NCI-H226 (cell line): ENCODE data around the gene NRG3.

ENCODE experiments used
- DNase-seq: peaks from one replicate; pipeline ENCODE4 v3.0.0-alpha.2; 2015

Gene NRG3

DNA sequence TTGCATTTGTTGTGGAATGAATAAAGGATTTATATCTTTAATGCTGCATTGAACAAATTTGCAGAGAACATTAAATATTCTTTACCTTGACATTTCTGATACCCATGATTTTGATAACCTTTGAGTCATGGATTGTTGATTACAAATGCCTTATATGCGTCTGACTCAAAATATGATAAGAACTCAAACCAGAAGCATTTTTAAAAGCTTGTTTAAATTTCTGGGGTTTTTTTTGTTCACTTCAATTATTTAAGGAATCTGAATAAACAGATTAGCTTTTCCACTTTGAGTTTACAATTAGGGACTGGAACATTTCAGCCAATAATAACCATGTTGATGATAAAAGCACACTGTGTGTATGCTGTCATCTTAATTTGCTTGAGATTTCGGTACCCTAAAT, 253.5 kb downstream of the NRG3 start:
- DNase-seq: no peak

- no peak for DNase-seq
These were observed 261.1 kb downstream of the NRG3 start for GRCh38 chr10:82136103-82136502.

DNA sequence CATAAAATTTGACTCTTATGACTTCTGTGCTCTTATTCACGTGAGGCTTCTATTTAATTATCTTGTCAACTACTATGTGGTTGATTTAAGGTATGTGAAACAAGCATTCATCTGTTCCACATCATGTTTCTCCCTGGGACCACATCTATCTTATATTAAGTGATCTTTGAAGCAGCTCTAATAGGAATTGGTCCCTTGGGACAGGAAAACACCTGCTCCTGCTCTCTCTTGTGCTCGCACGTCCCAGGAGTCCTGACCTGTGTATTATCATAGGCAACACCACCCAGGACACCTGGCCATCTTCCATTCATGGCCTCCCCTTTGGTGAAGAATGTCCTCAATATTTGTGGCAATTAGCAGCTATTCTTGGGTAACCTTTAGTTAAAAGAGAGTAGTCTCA, 269.2 kb downstream of the NRG3 start:
- no peak for DNase-seq

DNA sequence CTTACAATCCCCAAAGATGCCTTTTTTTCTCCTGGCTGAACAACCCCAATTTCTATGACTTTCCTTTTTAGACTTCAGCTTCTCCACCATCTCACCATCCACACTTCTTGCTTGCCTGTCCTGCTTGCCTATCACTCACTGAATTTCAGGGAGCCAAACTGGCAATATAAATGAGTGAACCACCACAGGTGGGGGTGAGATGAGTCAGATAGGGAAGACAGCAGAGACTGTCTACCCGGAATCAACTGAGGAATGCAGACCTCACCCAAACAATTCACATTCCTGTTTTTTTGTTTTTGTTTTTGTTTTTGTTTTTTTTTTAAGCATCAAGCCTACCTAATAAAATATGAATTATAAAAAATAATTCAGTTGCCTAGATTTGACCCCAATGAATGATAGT, 273.8 kb downstream of the NRG3 start:
- no peak for DNase-seq

- DNase-seq: no peak
These were observed 274.7 kb downstream of the NRG3 start for GRCh38 chr10:82149674-82150073.

- no peak for DNase-seq
These were observed 275.3 kb downstream of the NRG3 start for GRCh38 chr10:82150123-82150900.

GRCh38 chr10:82160307-82160706, 285.3 kb downstream of the NRG3 start:
- no peak for DNase-seq

DNA sequence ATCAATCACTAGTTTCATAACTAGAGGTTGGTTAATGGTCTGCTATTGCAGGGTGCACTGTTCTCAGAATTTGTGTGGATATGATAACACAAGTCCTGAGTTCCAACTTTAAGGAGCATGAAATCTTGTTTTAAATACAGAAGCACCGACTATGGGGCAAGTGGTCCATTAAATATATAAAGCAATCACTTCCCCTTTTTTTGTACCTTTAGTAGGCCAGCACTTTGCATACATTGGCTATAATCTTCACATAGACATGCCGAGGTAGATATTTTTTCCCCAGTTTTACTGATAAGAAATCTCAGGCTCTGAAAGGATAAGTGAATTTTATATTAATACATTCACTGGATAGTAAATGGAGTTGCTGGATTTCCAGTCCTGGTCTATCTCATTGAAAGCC, 286.3 kb downstream of the NRG3 start:
- DNase-seq: no peak

- no peak for DNase-seq
These were observed 287.7 kb downstream of the NRG3 start for GRCh38 chr10:82162549-82163195.

DNA sequence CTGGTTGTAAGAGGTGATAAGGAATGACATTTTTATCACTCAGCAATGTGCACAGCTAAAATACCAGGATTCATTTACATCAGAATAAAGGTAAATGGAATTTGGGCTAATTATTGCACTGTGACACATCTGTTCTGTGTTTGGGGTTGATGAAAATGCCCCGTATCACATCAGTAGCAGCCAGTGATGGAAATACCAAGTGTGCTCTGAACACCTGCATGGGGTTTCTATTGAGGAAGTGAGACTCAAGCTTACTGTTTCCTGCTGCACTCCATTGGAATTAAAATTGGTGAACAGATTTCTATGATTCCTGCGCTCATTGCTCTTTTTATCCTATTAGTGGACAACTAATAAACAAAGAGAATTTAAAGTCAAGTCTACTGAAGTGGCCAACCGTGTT, 296.9 kb downstream of the NRG3 start:
- no peak for DNase-seq

- no peak for DNase-seq
These were observed 301.6 kb downstream of the NRG3 start for GRCh38 chr10:82176587-82176986.

DNA sequence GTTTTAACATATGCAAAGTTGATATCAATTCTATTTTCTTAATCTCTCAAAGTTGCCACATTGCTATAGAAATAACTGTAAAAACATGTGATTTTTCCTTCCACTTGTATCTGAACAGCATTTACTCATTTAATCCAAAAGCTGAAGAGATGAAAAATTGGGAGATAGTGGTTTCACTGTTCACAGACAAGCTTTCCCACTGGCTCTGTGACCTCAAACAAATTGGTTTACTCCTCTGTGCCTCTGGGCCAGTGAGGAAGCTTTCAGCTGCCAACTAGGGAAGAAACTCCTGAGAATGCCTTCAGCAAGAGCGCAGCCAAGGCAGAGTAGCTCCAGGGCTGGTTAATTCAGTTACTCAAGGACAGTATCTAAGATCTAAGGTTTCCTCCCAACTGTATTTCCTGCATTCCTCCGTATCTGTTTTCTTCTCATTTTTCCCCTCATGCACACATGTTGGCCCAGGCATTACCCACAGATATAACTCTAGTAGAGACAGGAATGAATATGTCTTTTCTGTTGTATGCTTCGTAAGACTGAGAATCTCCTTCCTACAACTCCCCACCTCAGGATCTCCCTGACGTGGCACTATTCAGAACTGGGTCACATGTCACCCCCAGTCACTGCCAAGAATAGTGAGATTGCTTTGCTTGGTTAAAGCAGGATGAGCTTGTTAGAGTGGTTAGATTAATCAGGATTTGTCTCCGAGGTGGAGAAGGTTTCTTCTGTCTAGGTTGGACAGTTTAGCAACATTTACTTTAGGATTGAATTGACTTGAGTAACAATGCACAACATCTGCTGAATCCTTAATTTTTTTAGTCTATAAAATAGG, 315.7 kb downstream of the NRG3 start:
- DNase-seq: no peak

GRCh38 chr10:82191653-82192052, 316.7 kb downstream of the NRG3 start:
- no peak for DNase-seq

GRCh38 chr10:82192665-82193064, 317.7 kb downstream of the NRG3 start:
- DNase-seq: no peak

DNA sequence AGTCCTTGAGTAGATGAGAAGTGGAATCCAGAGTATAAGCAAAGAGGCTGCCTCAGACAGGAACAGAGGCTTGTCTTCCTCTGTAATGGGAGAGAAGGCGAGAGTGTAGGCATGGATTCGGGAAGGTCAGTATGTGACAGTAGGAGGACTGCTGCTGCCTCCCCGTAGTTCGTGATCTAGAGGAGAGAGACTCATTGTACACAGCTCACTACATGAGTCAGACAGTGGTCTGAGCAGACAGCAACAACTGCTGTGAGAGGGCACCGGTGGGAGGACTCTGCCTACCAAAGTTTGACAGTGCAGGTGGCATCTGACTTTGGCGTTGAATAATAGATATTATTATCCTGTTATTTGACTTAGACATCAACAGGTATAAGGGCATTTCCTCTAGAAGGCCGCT, 319.4 kb downstream of the NRG3 start:
- no peak for DNase-seq

- DNase-seq: no peak
These were observed 331.8 kb downstream of the NRG3 start for GRCh38 chr10:82206831-82207230.

DNA sequence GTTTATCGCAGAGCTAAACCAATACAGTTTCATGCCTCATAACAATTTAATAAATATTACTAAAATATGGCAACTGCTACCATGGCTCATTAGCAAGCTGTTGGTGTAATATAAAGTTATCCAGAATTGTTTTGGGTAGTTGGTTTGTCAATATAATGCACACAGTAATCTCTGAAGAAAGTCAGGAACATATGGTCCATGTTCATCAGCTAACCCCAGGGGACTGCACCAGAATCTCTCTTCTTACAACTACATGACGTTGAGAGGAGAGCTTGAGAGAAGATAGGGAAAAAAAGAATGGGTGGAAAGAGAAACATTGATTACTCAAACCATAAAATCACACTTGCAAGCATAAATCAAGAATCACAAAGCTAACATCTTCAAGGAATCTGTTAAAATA, 333.7 kb downstream of the NRG3 start:
- DNase-seq: no peak

DNA sequence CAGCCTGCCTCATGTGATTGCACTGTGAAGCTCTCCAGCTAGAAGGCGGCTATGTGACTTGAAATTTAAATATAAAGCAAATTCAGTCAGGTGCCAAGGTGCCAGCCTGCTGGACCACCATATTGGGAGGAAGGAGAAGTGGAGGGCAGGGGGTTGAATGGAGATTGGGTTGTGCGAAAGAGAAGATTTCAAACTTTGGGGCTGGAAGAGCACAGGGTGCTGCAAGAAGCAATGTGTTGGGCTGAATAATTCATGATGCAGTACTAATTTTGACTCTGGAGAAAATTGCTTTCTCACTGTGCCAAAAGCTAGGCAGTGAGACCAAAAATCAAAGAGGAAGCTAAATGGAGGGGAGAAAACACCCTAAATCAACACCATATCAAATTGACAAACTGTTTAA, 335.3 kb downstream of the NRG3 start:
- no peak for DNase-seq

- DNase-seq: no peak
These were observed 336.4 kb downstream of the NRG3 start for GRCh38 chr10:82211346-82211745.

- DNase-seq: no peak
These were observed 337.8 kb downstream of the NRG3 start for GRCh38 chr10:82212753-82213152.

DNA sequence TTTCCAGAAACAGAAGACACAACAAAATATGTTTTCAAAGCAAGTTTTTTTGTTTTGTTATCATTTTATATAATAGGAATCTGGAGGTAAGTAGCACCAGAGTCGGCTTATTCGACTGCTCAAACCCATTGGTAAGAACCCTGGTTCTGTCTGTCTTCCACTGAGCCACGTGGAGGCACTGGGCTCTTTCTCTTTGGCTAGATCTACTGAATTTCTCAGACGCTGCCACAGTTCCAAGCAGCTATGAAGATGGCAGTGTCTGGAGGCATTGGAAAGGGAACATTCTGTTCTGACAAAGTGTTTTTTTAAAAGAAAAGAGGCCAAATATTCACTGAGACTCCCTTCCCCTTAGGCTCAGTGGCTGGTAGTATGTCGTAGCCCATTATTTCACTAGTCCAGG, 338.8 kb downstream of the NRG3 start:
- DNase-seq: no peak

DNA sequence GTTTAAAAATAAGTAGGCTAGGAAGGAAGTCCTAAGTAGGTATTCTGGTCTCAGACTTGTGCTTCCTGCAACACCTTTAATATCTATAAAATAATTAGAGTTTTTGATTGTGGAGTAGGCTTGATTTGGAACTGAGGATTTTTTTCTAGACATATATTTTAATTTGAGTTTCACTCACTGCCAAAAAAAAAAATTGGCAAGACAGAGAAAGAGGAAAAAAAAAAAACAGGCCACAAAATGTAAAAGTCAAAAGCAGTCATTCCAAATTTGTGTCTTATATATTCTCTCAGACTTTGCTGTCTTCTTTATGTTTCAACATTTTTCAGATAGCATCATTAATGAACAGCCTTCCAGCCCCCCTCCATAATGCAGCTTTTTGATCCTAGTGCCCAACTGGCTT, 346.1 kb downstream of the NRG3 start:
- DNase-seq: no peak

DNA sequence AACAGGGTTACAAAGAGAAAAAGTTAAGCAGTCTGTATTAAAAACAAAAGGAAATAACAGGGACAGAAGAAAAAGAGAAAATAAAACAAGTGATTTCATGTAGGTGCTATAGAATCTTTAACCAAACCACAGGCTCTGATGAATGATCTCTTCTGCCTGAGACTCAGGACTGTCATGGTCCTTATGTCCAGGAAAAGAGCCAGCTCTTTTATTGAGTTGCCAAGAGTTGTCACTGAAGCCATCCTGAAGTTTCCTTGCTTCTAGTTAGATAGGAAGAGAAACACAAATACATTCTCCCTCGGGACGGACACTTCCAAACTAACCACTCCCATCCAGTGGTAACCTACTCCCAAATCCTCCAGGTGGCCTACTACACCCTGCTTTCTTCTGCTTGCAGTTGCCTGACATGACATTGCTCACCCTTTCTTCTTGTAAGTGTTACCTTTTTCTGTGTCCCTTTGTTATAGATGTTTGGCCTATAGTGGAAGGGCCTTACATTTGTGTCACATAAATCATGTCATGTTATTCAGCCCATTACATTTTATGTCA, 346.7 kb downstream of the NRG3 start:
- DNase-seq: no peak

DNA sequence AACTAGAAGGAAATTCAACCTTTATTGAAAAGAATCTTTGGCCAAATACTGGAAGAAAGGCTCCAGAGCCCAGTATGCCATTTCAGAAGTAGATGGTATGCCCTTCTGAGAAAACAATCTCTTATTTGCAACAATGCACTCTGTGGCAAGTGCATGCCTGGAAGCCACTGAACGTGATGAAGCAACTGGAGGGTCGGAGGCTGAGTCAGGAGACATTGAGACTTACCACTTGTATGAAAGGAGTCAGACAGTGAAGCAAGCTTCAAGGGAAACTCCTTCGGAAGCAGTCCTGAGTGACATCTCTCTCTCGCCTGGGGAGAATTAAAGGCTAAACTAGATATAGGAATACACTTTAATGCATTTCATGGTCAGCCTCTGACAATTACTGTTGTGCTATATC, 353.7 kb downstream of the NRG3 start:
- no peak for DNase-seq
